Suprapubic skin (tissue), 4 donors: ENCODE data around the gene TSC22D3. TPM values are rescaled to one million over a fixed set of nuclear protein-coding genes. Genes with fewer than 3 reads are reported as not detected.
"Not testable (repeated sequence)": the region's sequence is repeated elsewhere in the genome, so short reads cannot be mapped to it uniquely, and the experiment has no call there.

ENCODE experiments used
- DNase-seq, 2 donors: peaks; one replicate each; pipeline ENCODE4 v3.0.0-alpha.2; 2019; ENCODE audit warnings: low spot score in 2 of 2
- H3K27ac ChIP-seq: fragments of 200-600 bp; sonication (generic); one replicate; pipeline ENCODE4 v1.5.1; 2019
- H3K27me3 ChIP-seq: fragments of 200-600 bp; sonication (generic); one replicate; pipeline ENCODE4 v1.5.1; 2019
- H3K36me3 ChIP-seq: fragments of 200-600 bp; sonication (generic); one replicate; pipeline ENCODE4 v1.5.1; 2019
- H3K4me1 ChIP-seq: fragments of 200-600 bp; sonication (generic); one replicate; pipeline ENCODE4 v1.5.1; 2019
- H3K4me3 ChIP-seq: fragments of 200-600 bp; sonication (generic); one replicate; pipeline ENCODE4 v1.5.1; 2019; ENCODE audit warnings: mild to moderate bottlenecking
- H3K9me3 ChIP-seq: fragments of 200-600 bp; sonication (generic); one replicate; pipeline ENCODE4 v1.5.1; 2019
- CTCF ChIP-seq, 2 donors: fragments of 200-600 bp in 1 of 2; fragments of 450-650 bp in 1 of 2; sonication (generic) in 1 of 2; IDR thresholded peaks; one replicate each; pipeline ENCODE4 v1.5.1; 2016 to 2019; ENCODE audit warnings: antibody characterized with exemption in 2 of 2, mild to moderate bottlenecking in 1 of 2, moderate library complexity in 1 of 2
- EP300 ChIP-seq: sonication (generic); formaldehyde crosslinking; IDR thresholded peaks from one replicate; pipeline ENCODE4 v1.6.1; 2017; ENCODE audit warnings: antibody characterized with exemption
- POLR2A ChIP-seq, 2 donors: fragments of 450-650 bp; IDR thresholded peaks; one replicate each; pipeline ENCODE4 v1.6.1; 2017; ENCODE audit warnings: antibody characterized with exemption in 2 of 2, mild to moderate bottlenecking in 2 of 2, moderate library complexity in 2 of 2
- POLR2AphosphoS5 ChIP-seq, 3 donors: sonication (generic); formaldehyde crosslinking; IDR thresholded peaks; one replicate each; pipeline ENCODE4 v1.6.1; 2017; ENCODE audit warnings: antibody characterized with exemption in 3 of 3
- WGBS: methylation state at CpG from one replicate; pipeline ENCODE4 v1.1.5; 2018; 5-methylcytosine and 5-hydroxymethylcytosine counted together
- total RNA-seq, 4 donors: library from RNA; depleted of rRNA; stranded (reverse); fragments of >200 nt; gene quantifications; one replicate each; pipeline ENCODE4 v1.1.0, GENCODE V29; 2016

The TSC22D3 gene
- total RNA-seq, 4 donors from 2014 or later = 487 to 1,035 (median 681) TPM

GRCh38 chrX:107669261-107669660 lies 106.3 kb downstream of the TSC22D3 start:
- DNase-seq = no peak
- H3K9me3 ChIP-seq = no peaks in the 10 kb centered on the region
- TF ChIP-seq POLR2AphosphoS5 (IDR thresholded peaks at IDR 0.05) (no peak), EP300 (no peak)
- H3K27ac ChIP-seq = no peak overlapping the region
- WGBS = 59% methylated on average over 4 of the region's 4 CpGs
- no peaks in the 10 kb centered on the region for H3K36me3 ChIP-seq
- no peak overlapping the region for H3K4me3 ChIP-seq
- peaks cover 9% of the 10 kb centered on the region for H3K4me1 ChIP-seq
- no peaks in the 10 kb centered on the region for H3K27me3 ChIP-seq

- H3K27ac ChIP-seq, H3K4me3 ChIP-seq, DNase-seq, H3K36me3 ChIP-seq, H3K27me3 ChIP-seq, H3K4me1 ChIP-seq, H3K9me3 ChIP-seq: not testable (repeated sequence)
- WGBS = 83% methylated on average over 5 of the region's 5 CpGs
These were observed 106.9 kb downstream of the TSC22D3 start for GRCh38 chrX:107668710-107669109.

DNA sequence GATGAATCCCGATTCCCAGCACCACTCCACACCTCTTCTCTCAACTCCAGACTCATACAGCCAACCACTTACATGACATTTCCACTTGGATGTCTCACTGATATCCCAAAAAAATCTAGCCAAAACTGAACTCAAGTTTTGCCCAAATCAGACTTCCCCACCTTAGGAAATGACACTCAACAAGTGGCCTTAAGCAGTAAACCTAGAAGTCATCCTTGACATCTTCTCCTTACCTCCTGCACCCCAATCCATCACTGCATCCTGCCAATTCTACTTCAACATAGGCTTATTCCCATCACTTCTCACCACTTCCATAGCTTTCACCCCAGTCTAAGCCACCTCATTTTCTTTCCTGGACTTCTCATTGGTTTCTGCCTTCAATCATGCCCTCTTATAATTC lies 108.2 kb downstream of the TSC22D3 start:
- no peak for DNase-seq
- no peaks in the 10 kb centered on the region for H3K9me3 ChIP-seq
- H3K4me3 ChIP-seq = no peak overlapping the region
- no peaks in the 10 kb centered on the region for H3K36me3 ChIP-seq
- no peak overlapping the region for H3K27ac ChIP-seq
- TF ChIP-seq EP300 = no peak
- TF ChIP-seq POLR2A (IDR thresholded peaks at IDR 0.05) = no peak
- no peak for TF ChIP-seq POLR2AphosphoS5 (IDR thresholded peaks at IDR 0.05)
- no peak for TF ChIP-seq CTCF (IDR thresholded peaks at IDR 0.05)
- H3K27me3 ChIP-seq = no peaks in the 10 kb centered on the region
- 70% methylated on average over 1 of the region's 1 CpG for WGBS
- no peaks in the 10 kb centered on the region for H3K4me1 ChIP-seq

DNA sequence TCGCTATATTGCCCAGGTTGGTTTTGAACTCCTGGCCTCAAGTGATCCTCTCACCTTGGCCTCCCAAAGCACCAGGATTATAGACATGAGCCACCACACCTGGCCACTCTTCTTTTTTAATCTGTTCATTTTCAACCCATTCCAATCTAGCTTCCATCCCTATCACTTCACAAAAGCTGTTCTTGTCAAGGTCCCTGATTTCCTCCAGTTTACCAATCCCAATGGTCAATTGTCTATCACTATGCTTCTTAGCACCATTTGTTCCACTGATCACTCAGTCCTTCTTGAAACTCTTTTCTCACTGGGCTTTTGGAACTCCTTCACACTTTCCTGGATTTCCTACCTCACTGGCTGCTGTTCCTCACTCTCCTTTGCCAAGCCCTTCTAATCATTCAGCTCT lies 108.7 kb downstream of the TSC22D3 start:
- Histone ChIP-seq H3K27ac (no peak overlapping the region), H3K9me3 (no peaks in the 10 kb centered on the region), H3K36me3 (no peaks in the 10 kb centered on the region), H3K4me3 (no peak overlapping the region), H3K4me1 (peaks cover 5% of the 10 kb centered on the region), H3K27me3 (no peaks in the 10 kb centered on the region)
- 100% methylated on average over 1 of the region's 1 CpG for WGBS
- TF ChIP-seq POLR2A (IDR thresholded peaks at IDR 0.05) (no peak), POLR2AphosphoS5 (IDR thresholded peaks at IDR 0.05) (no peak), CTCF (IDR thresholded peaks at IDR 0.05) (no peak), EP300 (no peak)
- DNase-seq = no peak

Other genes with a start within 250 kb of the TSC22D3 start
- 10 to 100 TPM in 3 of 4 donors, 1 to 10 TPM in 1; 8.2 to 17.5 (median 14.5) TPM for gene PRPS1, start 147.3 kb downstream of the TSC22D3 start, total RNA-seq
- gene NCBP2L, start 1.9 kb upstream of the TSC22D3 start, total RNA-seq = not detected
- 10 to 100 TPM; 31.8 to 50.9 (median 36.1) TPM for gene MID2, start 50.1 kb upstream of the TSC22D3 start, total RNA-seq
- gene TEX13B, start 206.6 kb upstream of the TSC22D3 start, total RNA-seq = not detected